ENCODE data around the gene USH2A.

The USH2A gene

GRCh38 chr1:215631489-215631888, 791.8 kb downstream of the USH2A start:
- H3K4me1 Mint-ChIP-seq (ENCODE audit: low read depth) = no peaks in the 10 kb centered on the region
- no peaks in the 10 kb centered on the region for H3K36me3 Mint-ChIP-seq (ENCODE audit: low read depth)
- H3K4me3 Mint-ChIP-seq = no peak overlapping the region
- no peaks in the 10 kb centered on the region for H3K9me3 Mint-ChIP-seq
- intact Hi-C loops (cut with micrococcal nuclease) = no loop called here
- H3K27me3 Mint-ChIP-seq = no peaks in the 10 kb centered on the region
- H3K27ac Mint-ChIP-seq = no peak overlapping the region

- intact Hi-C loops (cut with micrococcal nuclease) = no loop called here
- H3K9me3 Mint-ChIP-seq = no peaks in the 10 kb centered on the region
- H3K36me3 Mint-ChIP-seq (ENCODE audit: low read depth) = no peaks in the 10 kb centered on the region
- H3K27me3 Mint-ChIP-seq = no peaks in the 10 kb centered on the region
- no peaks in the 10 kb centered on the region for H3K4me1 Mint-ChIP-seq (ENCODE audit: low read depth)
- no peak overlapping the region for H3K27ac Mint-ChIP-seq
- H3K4me3 Mint-ChIP-seq = no peak overlapping the region
Measured at GRCh38 chr1:215631040-215631439, 792.2 kb downstream of the USH2A start.

- H3K9me3 Mint-ChIP-seq = no peaks in the 10 kb centered on the region
- H3K36me3 Mint-ChIP-seq (ENCODE audit: low read depth) = peaks cover 4% of the 10 kb centered on the region
- H3K4me1 Mint-ChIP-seq (ENCODE audit: low read depth) = no peaks in the 10 kb centered on the region
- intact Hi-C loops (cut with micrococcal nuclease) = no loop called here
- no peak overlapping the region for H3K4me3 Mint-ChIP-seq
- no peaks in the 10 kb centered on the region for H3K27me3 Mint-ChIP-seq
- no peak overlapping the region for H3K27ac Mint-ChIP-seq
Measured at GRCh38 chr1:215625949-215626348, 797.3 kb downstream of the USH2A start.

DNA sequence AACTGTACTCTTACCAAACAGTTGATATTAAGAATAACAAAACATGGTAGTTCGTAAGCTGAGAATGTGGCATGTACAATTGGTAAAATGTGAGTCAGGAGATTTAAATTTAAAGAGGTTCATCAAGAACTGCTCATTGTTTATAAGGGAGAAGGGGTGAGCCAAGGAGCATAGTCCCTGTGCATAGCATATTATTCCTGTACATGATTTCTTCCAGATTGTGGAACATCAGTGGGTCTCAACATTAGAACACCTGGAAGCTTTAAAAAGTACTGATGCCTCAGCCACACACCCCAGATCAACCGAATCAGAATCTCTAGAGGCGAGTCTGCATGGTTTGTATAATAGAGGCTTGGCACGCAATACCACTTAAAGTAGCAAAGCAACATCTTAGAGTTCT, 800.1 kb downstream of the USH2A start:
- Mint-ChIP-seq H3K9me3 (no peaks in the 10 kb centered on the region), H3K4me3 (no peak overlapping the region), H3K36me3 (ENCODE audit: low read depth) (peaks cover 29% of the 10 kb centered on the region), H3K4me1 (ENCODE audit: low read depth) (no peaks in the 10 kb centered on the region), H3K27me3 (no peaks in the 10 kb centered on the region), H3K27ac (no peak overlapping the region)
- intact Hi-C loops (cut with micrococcal nuclease) = no loop called here

- H3K4me3 Mint-ChIP-seq = no peak overlapping the region
- H3K27me3 Mint-ChIP-seq = no peaks in the 10 kb centered on the region
- H3K4me1 Mint-ChIP-seq (ENCODE audit: low read depth) = no peaks in the 10 kb centered on the region
- intact Hi-C loops (cut with micrococcal nuclease) = no loop called here
- H3K9me3 Mint-ChIP-seq = no peaks in the 10 kb centered on the region
- H3K36me3 Mint-ChIP-seq (ENCODE audit: low read depth) = peaks cover 65% of the 10 kb centered on the region
- no peak overlapping the region for H3K27ac Mint-ChIP-seq
Measured at GRCh38 chr1:215617979-215618378, 805.3 kb downstream of the USH2A start.

DNA sequence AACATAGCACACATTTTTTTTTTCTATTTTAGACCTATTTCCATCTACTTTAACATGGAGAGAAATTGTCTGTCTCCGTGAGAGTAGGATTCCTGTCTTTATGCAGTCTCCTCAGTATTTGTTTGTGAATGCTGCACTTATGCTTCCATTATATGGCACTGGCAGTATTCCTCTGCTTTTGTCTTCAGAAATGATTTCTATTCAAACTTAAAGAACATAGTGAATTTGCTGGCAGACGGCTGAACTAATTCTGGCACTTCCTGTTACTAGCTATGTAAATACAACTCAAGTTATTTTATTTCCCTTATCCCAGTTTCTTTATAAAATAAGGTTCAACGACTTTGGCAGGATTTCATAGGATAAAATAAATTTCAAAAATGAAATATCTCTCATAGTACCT, 810.9 kb downstream of the USH2A start:
- H3K4me1 Mint-ChIP-seq (ENCODE audit: low read depth) = no peaks in the 10 kb centered on the region
- no peaks in the 10 kb centered on the region for H3K27me3 Mint-ChIP-seq
- H3K36me3 Mint-ChIP-seq (ENCODE audit: low read depth) = peaks cover 63% of the 10 kb centered on the region
- intact Hi-C loops (cut with micrococcal nuclease) = no loop called here
- no peak overlapping the region for H3K4me3 Mint-ChIP-seq
- H3K27ac Mint-ChIP-seq = no peak overlapping the region
- H3K9me3 Mint-ChIP-seq = no peaks in the 10 kb centered on the region

DNA sequence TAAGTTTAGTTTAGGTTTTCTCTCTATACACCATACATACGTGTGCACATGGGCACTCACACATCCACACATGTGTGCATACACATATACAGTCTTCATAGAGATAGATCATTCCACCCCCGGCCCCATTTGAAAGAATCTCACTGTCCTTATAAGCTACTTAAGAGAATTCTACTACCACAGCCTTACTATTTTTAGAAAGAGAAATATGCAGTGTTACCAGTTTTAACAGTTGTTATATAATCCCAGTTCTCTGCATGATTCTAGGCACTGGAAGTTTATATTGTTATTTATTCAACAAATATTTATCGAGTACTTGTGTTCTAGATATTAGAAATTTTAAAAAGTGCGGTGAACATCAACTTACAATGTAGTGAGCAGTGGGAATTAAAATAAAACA, 814.6 kb downstream of the USH2A start:
- no peak overlapping the region for H3K27ac Mint-ChIP-seq

DNA sequence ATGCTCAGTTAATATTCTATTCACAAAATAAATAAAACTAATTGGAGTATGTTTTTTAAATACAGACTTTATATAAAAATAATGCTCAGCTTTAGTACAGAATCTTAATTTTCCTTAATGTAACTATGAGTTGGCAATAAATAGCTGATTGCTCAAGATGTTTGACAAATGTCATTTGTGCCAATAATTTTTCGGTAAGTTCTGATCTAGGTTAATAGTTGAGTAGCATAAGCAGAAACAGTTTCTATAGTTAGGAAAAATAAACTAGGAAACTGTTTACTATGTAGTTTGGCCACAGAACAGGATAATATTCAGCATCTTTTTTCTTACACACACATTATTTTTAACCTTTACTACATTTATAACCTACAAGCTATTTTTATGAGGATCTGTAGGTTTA, 815.8 kb downstream of the USH2A start:
- Mint-ChIP-seq H3K4me3 (no peak overlapping the region), H3K27me3 (no peaks in the 10 kb centered on the region), H3K27ac (no peak overlapping the region), H3K9me3 (no peaks in the 10 kb centered on the region), H3K36me3 (ENCODE audit: low read depth) (peaks cover 50% of the 10 kb centered on the region), H3K4me1 (ENCODE audit: low read depth) (no peaks in the 10 kb centered on the region)
- intact Hi-C loops (cut with micrococcal nuclease) = loop anchor here (10.0 kb wide), 1 partner anchor 973 kb away; no protein-coding TSS in a partner anchor

More for the DNA sequence above, 814.6 kb downstream of the USH2A start:
- intact Hi-C loops (cut with micrococcal nuclease) = loop anchor here (10.0 kb wide), 1 partner anchor 974 kb away; no protein-coding TSS in a partner anchor
- Mint-ChIP-seq H3K36me3 (ENCODE audit: low read depth) (peaks cover 55% of the 10 kb centered on the region), H3K9me3 (no peaks in the 10 kb centered on the region), H3K4me1 (ENCODE audit: low read depth) (no peaks in the 10 kb centered on the region), H3K4me3 (no peak overlapping the region), H3K27me3 (no peaks in the 10 kb centered on the region)

GRCh38 chr1:215606564-215607168, 816.6 kb downstream of the USH2A start:
- H3K9me3 Mint-ChIP-seq = no peaks in the 10 kb centered on the region
- H3K27me3 Mint-ChIP-seq = no peaks in the 10 kb centered on the region
- intact Hi-C loops (cut with micrococcal nuclease) = loop anchor here (10.0 kb wide), 1 partner anchor 972 kb away; no protein-coding TSS in a partner anchor
- no peak overlapping the region for H3K4me3 Mint-ChIP-seq
- H3K36me3 Mint-ChIP-seq (ENCODE audit: low read depth) = peaks cover 42% of the 10 kb centered on the region
- H3K27ac Mint-ChIP-seq = no peak overlapping the region
- no peaks in the 10 kb centered on the region for H3K4me1 Mint-ChIP-seq (ENCODE audit: low read depth)

GRCh38 chr1:215606036-215606435, 817.2 kb downstream of the USH2A start:
- Mint-ChIP-seq H3K27ac (no peak overlapping the region), H3K4me1 (ENCODE audit: low read depth) (no peaks in the 10 kb centered on the region), H3K27me3 (no peaks in the 10 kb centered on the region), H3K4me3 (no peak overlapping the region), H3K9me3 (no peaks in the 10 kb centered on the region), H3K36me3 (ENCODE audit: low read depth) (peaks cover 47% of the 10 kb centered on the region)
- intact Hi-C loops (cut with micrococcal nuclease) = loop anchor here (10.0 kb wide), 1 partner anchor 971 kb away; no protein-coding TSS in a partner anchor

DNA sequence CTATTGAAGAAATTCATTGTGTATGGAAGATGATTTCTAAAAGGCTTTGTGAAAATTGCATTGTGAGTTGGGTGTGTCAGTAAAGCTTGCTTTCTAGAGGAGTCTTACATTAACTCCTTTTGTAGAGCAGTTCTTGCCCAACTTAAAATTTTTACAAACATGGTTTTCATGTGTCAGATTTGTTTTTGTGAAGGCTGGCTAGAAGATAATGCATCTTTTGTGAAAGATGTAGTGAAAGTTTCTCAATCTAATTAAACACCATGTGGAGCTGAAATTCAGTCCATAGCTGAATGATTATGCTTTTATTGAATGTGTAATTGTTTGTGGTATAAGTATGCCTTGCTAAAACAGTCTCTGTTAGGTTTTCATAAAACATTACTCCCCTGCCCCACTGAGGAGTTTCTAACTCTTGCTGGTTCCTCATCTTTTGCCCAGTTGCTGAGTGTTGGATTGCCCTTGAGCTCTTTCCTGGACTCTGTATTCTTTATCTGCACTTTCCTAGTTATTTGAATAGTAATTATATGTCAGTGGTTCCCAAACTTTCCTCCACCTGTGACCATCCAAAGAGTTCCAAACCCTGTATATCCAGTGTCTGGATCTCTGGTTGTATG, 818.1 kb downstream of the USH2A start:
- intact Hi-C loops (cut with micrococcal nuclease) = loop anchor here (10.0 kb wide), 1 partner anchor 970 kb away; no protein-coding TSS in a partner anchor
- Mint-ChIP-seq H3K36me3 (ENCODE audit: low read depth) (peaks cover 46% of the 10 kb centered on the region), H3K9me3 (no peaks in the 10 kb centered on the region), H3K27me3 (no peaks in the 10 kb centered on the region), H3K27ac (no peak overlapping the region), H3K4me3 (no peak overlapping the region), H3K4me1 (ENCODE audit: low read depth) (peaks cover 4% of the 10 kb centered on the region)

GRCh38 chr1:215603319-215603718, 819.9 kb downstream of the USH2A start:
- intact Hi-C loops (cut with micrococcal nuclease) = loop anchor here (10.0 kb wide), 1 partner anchor 969 kb away; no protein-coding TSS in a partner anchor
- Mint-ChIP-seq H3K27ac (no peak overlapping the region), H3K27me3 (no peaks in the 10 kb centered on the region), H3K4me3 (no peak overlapping the region), H3K4me1 (ENCODE audit: low read depth) (peaks cover 5% of the 10 kb centered on the region), H3K36me3 (ENCODE audit: low read depth) (peaks cover 38% of the 10 kb centered on the region), H3K9me3 (no peaks in the 10 kb centered on the region)

DNA sequence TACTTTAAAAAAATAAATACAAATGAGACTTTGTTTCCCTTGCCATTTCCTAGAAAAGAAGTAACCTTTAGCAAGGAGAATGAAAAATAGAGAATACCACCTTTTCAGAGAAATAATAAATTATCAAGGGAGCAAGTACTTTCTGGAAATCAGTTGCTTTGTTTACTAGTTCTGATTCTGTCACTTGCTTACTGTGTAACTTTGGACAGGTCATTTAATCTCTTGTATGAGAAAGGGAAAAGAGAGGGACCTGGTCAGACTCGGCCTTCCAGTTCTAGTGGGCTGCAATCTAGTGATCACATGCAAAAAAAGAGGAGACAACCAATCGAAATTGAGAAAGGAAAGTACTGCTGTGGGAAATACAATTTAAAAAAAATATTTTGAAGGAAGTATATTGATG, 822.0 kb downstream of the USH2A start:
- no peak overlapping the region for H3K4me3 Mint-ChIP-seq
- H3K36me3 Mint-ChIP-seq (ENCODE audit: low read depth) = peaks cover 50% of the 10 kb centered on the region
- H3K27ac Mint-ChIP-seq = no peak overlapping the region
- no peaks in the 10 kb centered on the region for H3K27me3 Mint-ChIP-seq
- no peaks in the 10 kb centered on the region for H3K9me3 Mint-ChIP-seq
- H3K4me1 Mint-ChIP-seq (ENCODE audit: low read depth) = peaks cover 5% of the 10 kb centered on the region
- intact Hi-C loops (cut with micrococcal nuclease) = loop anchor here (10.0 kb wide), 1 partner anchor 966 kb away; no protein-coding TSS in a partner anchor

GRCh38 chr1:215600867-215601266, 822.4 kb downstream of the USH2A start:
- peaks cover 5% of the 10 kb centered on the region for H3K4me1 Mint-ChIP-seq (ENCODE audit: low read depth)
- H3K36me3 Mint-ChIP-seq (ENCODE audit: low read depth) = peaks cover 54% of the 10 kb centered on the region
- H3K27ac Mint-ChIP-seq = no peak overlapping the region
- H3K4me3 Mint-ChIP-seq = no peak overlapping the region
- H3K9me3 Mint-ChIP-seq = no peaks in the 10 kb centered on the region
- intact Hi-C loops (cut with micrococcal nuclease) = loop anchor here (10.0 kb wide), 1 partner anchor 966 kb away; no protein-coding TSS in a partner anchor
- no peaks in the 10 kb centered on the region for H3K27me3 Mint-ChIP-seq
